WTC11 (cell line): ENCODE measurements around the gene INPP5K. TPM values are rescaled to one million over a fixed set of nuclear protein-coding genes. Genes with fewer than 3 reads are reported as not detected.
A peak's percentile ranks its signal among the peaks of the same experiment; 100 is the strongest.

Experiments
- ATAC-seq: fragments of 200-7000 bp; cut with Tn5 transposase; 2 replicates; pipeline ENCODE4 v1.10.0; 2021; ENCODE audit warnings: mild to moderate bottlenecking, moderate library complexity
- CTCF ChIA-PET: fragments of 300-600 bp; sonication (Branson Sonifier 250); formaldehyde crosslinking; loops from one replicate; lab custom pipeline; 2021; ENCODE audit warnings: antibody characterized with exemption; lab: Charles Lee
- POLR2A ChIA-PET: fragments of 350-600 bp; sonication (Branson Sonifier 250); formaldehyde crosslinking; loops from one replicate; lab custom pipeline; 2021; ENCODE audit warnings: antibody characterized with exemption; lab: Charles Lee
- DNase-seq: peaks from one replicate; pipeline ENCODE4 v3.0.0; 2021; ENCODE audit warnings: low spot score
- H3K27ac Mint-ChIP-seq: 2 replicates; pipeline ENCODE4 v1.8.0; 2021; ENCODE audit warnings: mixed read lengths
- H3K27me3 Mint-ChIP-seq: 2 replicates; pipeline ENCODE4 v1.8.0; 2021; ENCODE audit warnings: low read depth, mild to moderate bottlenecking, moderate library complexity, mixed read lengths
- H3K36me3 Mint-ChIP-seq: 2 replicates; pipeline ENCODE4 v1.8.0; 2021; ENCODE audit warnings: mixed read lengths
- H3K4me1 Mint-ChIP-seq: 2 replicates; pipeline ENCODE4 v1.8.0; 2022; ENCODE audit warnings: mixed read lengths
- H3K4me3 Mint-ChIP-seq: 2 replicates; pipeline ENCODE4 v1.8.0; 2021; ENCODE audit warnings: mild to moderate bottlenecking, moderate library complexity, mixed read lengths
- H3K9me3 Mint-ChIP-seq: 2 replicates; pipeline ENCODE4 v1.8.0; 2021; ENCODE audit warnings: mixed read lengths
- ARID4B ChIP-seq: sonication (generic); formaldehyde crosslinking; IDR thresholded peaks from 2 replicates; pipeline ENCODE4 v1.8.0; 2023; ENCODE audit warnings: missing genetic modification reagents, mild to moderate bottlenecking, borderline replicate concordance
- ATF2 ChIP-seq: sonication (generic); formaldehyde crosslinking; IDR thresholded peaks from 2 replicates; pipeline ENCODE4 v1.8.1; 2022; ENCODE audit warnings: low read depth, missing genetic modification reagents, borderline replicate concordance
- CREM ChIP-seq: sonication (generic); formaldehyde crosslinking; IDR thresholded peaks from 2 replicates; pipeline ENCODE4 v1.8.1; 2022; ENCODE audit warnings: mild to moderate bottlenecking, missing genetic modification reagents, moderate library complexity
- E2F4 ChIP-seq: sonication (generic); formaldehyde crosslinking; IDR thresholded peaks from 2 replicates; pipeline ENCODE4 v1.8.1; 2022; ENCODE audit warnings: low read depth, mild to moderate bottlenecking, moderate library complexity, missing genetic modification reagents, borderline replicate concordance
- E2F5 ChIP-seq: sonication (generic); formaldehyde crosslinking; IDR thresholded peaks from 2 replicates; pipeline ENCODE4 v1.8.1; 2022; ENCODE audit warnings: mild to moderate bottlenecking, moderate library complexity, missing genetic modification reagents
- EMX1 ChIP-seq: fragments of 250-450 bp; sonication (Bioruptor Pico); IDR thresholded peaks from 2 replicates; pipeline ENCODE4 v1.8.0; 2021; ENCODE audit warnings: mild to moderate bottlenecking
- FOXK1 ChIP-seq: sonication (generic); formaldehyde crosslinking; IDR thresholded peaks from 2 replicates; pipeline ENCODE4 v1.8.0; 2022; ENCODE audit warnings: mild to moderate bottlenecking, moderate library complexity, missing genetic modification reagents
- JAZF1 ChIP-seq: fragments of 250-450 bp; sonication (Bioruptor Pico); IDR thresholded peaks from 2 replicates; pipeline ENCODE4 v1.9.0; 2021; ENCODE audit warnings: moderate library complexity, mild to moderate bottlenecking, inconsistent platforms
- MLX ChIP-seq: sonication (generic); formaldehyde crosslinking; IDR thresholded peaks from 2 replicates; pipeline ENCODE4 v1.8.1; 2023; ENCODE audit warnings: mild to moderate bottlenecking, missing genetic modification reagents, moderate library complexity
- NR1H2 ChIP-seq: sonication (generic); formaldehyde crosslinking; IDR thresholded peaks from 2 replicates; pipeline ENCODE4 v1.9.0; 2021; ENCODE audit warnings: mild to moderate bottlenecking, moderate library complexity, missing genetic modification reagents
- SOX15 ChIP-seq: fragments of 250-450 bp; sonication (Bioruptor Pico); IDR thresholded peaks from 2 replicates; pipeline ENCODE4 v1.9.0; 2021; ENCODE audit warnings: mild to moderate bottlenecking
- USF1 ChIP-seq: sonication (generic); formaldehyde crosslinking; IDR thresholded peaks from 2 replicates; pipeline ENCODE4 v1.8.0; 2022; ENCODE audit warnings: mild to moderate bottlenecking, missing genetic modification reagents
- ZBTB43 ChIP-seq: sonication (generic); formaldehyde crosslinking; IDR thresholded peaks from 2 replicates; pipeline ENCODE4 v1.8.1; 2023; ENCODE audit warnings: mild to moderate bottlenecking, missing genetic modification reagents
- ZMAT4 ChIP-seq: fragments of 250-450 bp; sonication (Bioruptor Pico); IDR thresholded peaks from 2 replicates; pipeline ENCODE4 v1.9.0; 2021; ENCODE audit warnings: mild to moderate bottlenecking
- ZNF263 ChIP-seq: sonication (generic); formaldehyde crosslinking; IDR thresholded peaks from 2 replicates; pipeline ENCODE4 v1.8.1; 2022; ENCODE audit warnings: low read depth, mild to moderate bottlenecking, moderate library complexity, missing genetic modification reagents
- ZNF416 ChIP-seq: fragments of 250-450 bp; sonication (Bioruptor Pico); IDR thresholded peaks from 2 replicates; pipeline ENCODE4 v1.9.0; 2021; ENCODE audit warnings: mild to moderate bottlenecking, inconsistent platforms
- total RNA-seq: library from RNA; stranded (reverse); gene quantifications from 3 replicates; pipeline ENCODE4 v1.2.3, GENCODE V29; 2021

Gene INPP5K
- total RNA-seq, 1 experiment from 2014 or later, result 26.8 TPM

GRCh38 chr17:1535737-1536136 lies 19.3 kb upstream of the INPP5K start:
- ChIA-PET CTCF (interaction anchor here (0.6 kb wide), 1 partner anchor 89 kb away, joined by 3 read pairs; no protein-coding TSS in a partner anchor), POLR2A (no interaction called here)
- Mint-ChIP-seq H3K27ac (0 out of 2 replicates have a peak overlapping the region, but pooled peaks have one; percentile 7), H3K27me3 (no peaks in the 10 kb centered on the region), H3K36me3 (peaks cover 44% of the 10 kb centered on the region), H3K9me3 (no peaks in the 10 kb centered on the region), H3K4me1 (no peaks in the 10 kb centered on the region), H3K4me3 (no peak overlapping the region)
- DNase-seq, result no peak
- no peak for ATAC-seq
- TF ChIP-seq MLX (CRISPR knock-in tag) (no peak), EMX1 (CRISPR knock-in tag) (no peak), ARID4B (no peak), SOX15 (CRISPR knock-in tag) (no peak), ZBTB43 (no peak), FOXK1 (CRISPR knock-in tag) (no peak), ATF2 (CRISPR knock-in tag) (no peak), NR1H2 (CRISPR knock-in tag) (no peak), CREM (CRISPR knock-in tag) (no peak), ZNF263 (CRISPR knock-in tag) (no peak), ZNF416 (no peak), JAZF1 (no peak), E2F4 (CRISPR knock-in tag) (no peak)

- TF ChIP-seq ZNF416 (no peak), FOXK1 (CRISPR knock-in tag) (no peak), ZMAT4 (CRISPR knock-in tag) (no peak), USF1 (CRISPR knock-in tag) (no peak), ZBTB43 (no peak), E2F5 (CRISPR knock-in tag) (no peak)
- Mint-ChIP-seq H3K27me3 (no peaks in the 10 kb centered on the region), H3K4me3 (no peak overlapping the region), H3K36me3 (peaks cover 41% of the 10 kb centered on the region), H3K9me3 (no peaks in the 10 kb centered on the region), H3K4me1 (no peaks in the 10 kb centered on the region), H3K27ac (no peak overlapping the region)
- ChIA-PET CTCF (interaction anchor here (0.5 to 2.0 kb wide), 36 partner anchors 11 to 347 kb away, joined by 3 to 23 read pairs (median 4); partner anchors contain the start of genes CRK, INPP5K, MYO1C and PITPNA), POLR2A (interaction anchor here (1.0 kb wide), 1 partner anchor 13 kb away, joined by 3 read pairs; no protein-coding TSS in a partner anchor)
- ATAC-seq (peak; percentile 22), DNase-seq (no peak)
Observed at GRCh38 chr17:1533661-1534325, 17.4 kb upstream of the INPP5K start.
